IMR-90 (cell line): ENCODE measurements around the gene KLK14. TPM values are rescaled to one million over a fixed set of nuclear protein-coding genes. Genes with fewer than 3 reads are reported as not detected.

Experiments
- ATAC-seq: fragments of 200-7000 bp; cut with Tn5 transposase; 2 replicates; pipeline ENCODE4 v1.9.1; 2020; ENCODE audit warnings: low read depth, mild to moderate bottlenecking, moderate library complexity
- BruUV-seq: library from RNA; stranded (reverse); fragments of 400-500 nt; replicated peaks from 2 replicates; lab custom pipeline; 2021; lab: Mats Ljungman, UMichigan
- CTCF ChIA-PET: fragments of 300-600 bp; formaldehyde crosslinking; extraction: SDS; loops from one replicate; lab custom pipeline; 2021; ENCODE audit warnings: antibody characterized with exemption; lab: Yijun Ruan, JAX
- POLR2A ChIA-PET: fragments of 300-600 bp; sonication (Branson Sonifier 250); formaldehyde crosslinking; loops from one replicate; lab custom pipeline; 2022; ENCODE audit warnings: antibody characterized with exemption; ENCODE audit not compliant: unreplicated experiment; lab: Charles Lee
- DNase-seq: peaks from one replicate; pipeline ENCODE4 v3.0.0; 2013
- H2AFZ ChIP-seq: replicated peaks from 2 replicates; pipeline ENCODE3; 2013; ENCODE audit warnings: low read length, mild to moderate bottlenecking; ENCODE audit not compliant: poor library complexity
- H2AK5ac ChIP-seq: 2 replicates; pipeline ENCODE4 v1.6.1; 2013; ENCODE audit warnings: low read depth, low read length, inconsistent platforms
- H2AK9ac ChIP-seq: replicated peaks from 2 replicates; pipeline ENCODE3; 2013; ENCODE audit warnings: mild to moderate bottlenecking, low read depth, low read length, moderate library complexity; ENCODE audit not compliant: poor library complexity
- H2BK120ac ChIP-seq: 2 replicates; pipeline ENCODE4 v1.6.1; 2013; ENCODE audit warnings: low read depth, low read length, inconsistent platforms
- H2BK15ac ChIP-seq: 3 replicates; pipeline ENCODE4 v1.6.1; 2013; ENCODE audit warnings: low read depth, low read length, inconsistent platforms
- H2BK20ac ChIP-seq: 2 replicates; pipeline ENCODE4 v1.6.1; 2013; ENCODE audit warnings: low read depth, mild to moderate bottlenecking, inconsistent platforms, low read length, moderate library complexity
- H2BK5ac ChIP-seq: 2 replicates; pipeline ENCODE4 v1.6.1; 2013; ENCODE audit warnings: mild to moderate bottlenecking, low read depth, low read length, inconsistent platforms; ENCODE audit not compliant: poor library complexity, severe bottlenecking
- H3K14ac ChIP-seq: replicated peaks from 2 replicates; pipeline ENCODE4 v1.6.1; 2013; ENCODE audit warnings: low read depth, low read length, inconsistent platforms
- H3K18ac ChIP-seq: 2 replicates; pipeline ENCODE4 v1.6.1; 2013; ENCODE audit warnings: low read depth, low read length, control low read depth
- H3K23ac ChIP-seq: 2 replicates; pipeline ENCODE4 v1.6.1; 2013; ENCODE audit warnings: low read depth, low read length, inconsistent platforms
- H3K27ac ChIP-seq: 2 replicates; pipeline ENCODE4 v1.5.1; 2013; ENCODE audit warnings: mild to moderate bottlenecking, control low read depth, low read length; ENCODE audit not compliant: insufficient read depth
- H3K27me3 ChIP-seq: 2 replicates; pipeline ENCODE4 v1.6.1; 2013; ENCODE audit warnings: low read length; ENCODE audit not compliant: control insufficient read depth, insufficient read depth
- H3K36me3 ChIP-seq: 2 replicates; pipeline ENCODE4 v1.6.1; 2013; ENCODE audit warnings: low read length, mixed read lengths; ENCODE audit not compliant: control insufficient read depth, insufficient read depth
- H3K4ac ChIP-seq: 2 replicates; pipeline ENCODE4 v1.6.1; 2013; ENCODE audit warnings: low read depth, low read length, inconsistent platforms
- H3K4me1 ChIP-seq: 2 replicates; pipeline ENCODE4 v1.6.1; 2013; ENCODE audit warnings: low read length, mixed read lengths; ENCODE audit not compliant: control insufficient read depth, insufficient read depth
- H3K4me2 ChIP-seq: 2 replicates; pipeline ENCODE4 v1.6.1; 2013; ENCODE audit warnings: low read depth, mild to moderate bottlenecking, control low read depth, low read length, moderate library complexity
- H3K4me3 ChIP-seq: 2 replicates; pipeline ENCODE4 v1.5.1; 2013; ENCODE audit warnings: low read depth, mild to moderate bottlenecking, control low read depth, low read length, moderate library complexity; ENCODE audit not compliant: insufficient read depth
- H3K56ac ChIP-seq: 2 replicates; pipeline ENCODE4 v1.6.1; 2013; ENCODE audit warnings: low read length, inconsistent platforms; ENCODE audit not compliant: insufficient read depth; ENCODE audit errors: extremely low read depth
- H3K79me1 ChIP-seq, 2 experiments: 2 replicates each; pipeline ENCODE4 v1.6.1; 2013; ENCODE audit warnings: low read length in 2 of 2, inconsistent platforms in 1 of 2, low read depth in 1 of 2
- H3K9ac ChIP-seq: 2 replicates; pipeline ENCODE4 v1.6.1; 2013; ENCODE audit warnings: low read depth, low read length, control low read depth
- H3K9me1 ChIP-seq: 2 replicates; pipeline ENCODE4 v1.6.1; 2013; ENCODE audit warnings: low read length, inconsistent platforms; ENCODE audit not compliant: insufficient read depth
- H3K9me3 ChIP-seq: 2 replicates; pipeline ENCODE4 v1.6.1; 2013; ENCODE audit warnings: low read length; ENCODE audit not compliant: control insufficient read depth, insufficient read depth
- H4K20me1 ChIP-seq: 2 replicates; pipeline ENCODE4 v1.6.1; 2013; ENCODE audit warnings: low read length, inconsistent platforms; ENCODE audit not compliant: insufficient read depth
- H4K5ac ChIP-seq: 2 replicates; pipeline ENCODE4 v1.6.1; 2013; ENCODE audit warnings: mild to moderate bottlenecking, low read depth, low read length, control low read depth
- H4K8ac ChIP-seq, 2 experiments: 2 replicates each; pipeline ENCODE4 v1.6.1; 2013; ENCODE audit warnings: low read depth in 2 of 2, low read length in 2 of 2, control low read depth in 1 of 2, inconsistent platforms in 1 of 2
- H4K91ac ChIP-seq: 2 replicates; pipeline ENCODE4 v1.6.1; 2013; ENCODE audit warnings: low read depth, low read length, inconsistent platforms; ENCODE audit not compliant: insufficient read depth
- CEBPB ChIP-seq: IDR thresholded peaks from 2 replicates; pipeline ENCODE4 v1.6.1; 2012; ENCODE audit warnings: low read depth, low read length, improper control_type of control experiment
- CTCF ChIP-seq: conservative IDR thresholded peaks from 2 replicates; pipeline ENCODE4 v1.5.1; 2012; ENCODE audit warnings: mild to moderate bottlenecking, low read depth, low read length, improper control_type of control experiment
- FOS ChIP-seq: fragments of 150-350 bp; IDR thresholded peaks from 2 replicates; pipeline ENCODE4 v1.6.1; 2016; ENCODE audit warnings: low read depth, low read length
- NFE2L2 ChIP-seq: fragments of 150-350 bp; IDR thresholded peaks from 2 replicates; pipeline ENCODE4 v1.6.1; 2016; ENCODE audit warnings: low read depth, mild to moderate bottlenecking, low read length
- POLR2A ChIP-seq: IDR thresholded peaks from 2 replicates; pipeline ENCODE4 v1.6.1; 2012; ENCODE audit warnings: mild to moderate bottlenecking, low read depth, low read length
- RCOR1 ChIP-seq: IDR thresholded peaks from 2 replicates; pipeline ENCODE4 v1.6.1; 2012; ENCODE audit warnings: mild to moderate bottlenecking, low read length, improper control_type of control experiment; ENCODE audit not compliant: insufficient replicate concordance
- WGBS, 2 experiments: methylation state at CpG; one replicate each; pipeline versions ENCODE4 v1.1.5 to v1.1.7; 2013; ENCODE audit warnings: missing lambda C conversion rate in 2 of 2; ENCODE audit not compliant: insufficient read length in 1 of 2; ENCODE audit errors: extremely low coverage in 2 of 2; 5-methylcytosine and 5-hydroxymethylcytosine counted together
- dilution Hi-C: fragments of 300-500 bp; cut with HindIII; formaldehyde crosslinking; loops from one replicate; pipeline ENCODE4 v1.14.3; 2018; ENCODE audit warnings: low sequenced_read_pairs; ENCODE audit not compliant: unreplicated experiment
- in situ Hi-C: fragments of 300-500 bp; cut with MboI; formaldehyde crosslinking; loops from 3 replicates; pipeline ENCODE4 v1.14.3; 2019; ENCODE audit warnings: low sequenced_read_pairs, inconsistent platforms, mixed read lengths
- intact Hi-C: fragments of 100-400 bp; cut with micrococcal nuclease; formaldehyde crosslinking; loops from 2 replicates; pipeline ENCODE4 v1.10.0; 2022
- polyA plus RNA-seq, 3 experiments: library from polyadenylated mRNA; depleted of rRNA; stranded (reverse); fragments of >200 nt; gene quantifications; 2 replicates each; pipeline ENCODE4 v1.2.3, GENCODE V29; 2012; ENCODE audit warnings: low replicate concordance in 1 of 3
- total RNA-seq: library from RNA; depleted of rRNA; stranded (reverse); fragments of >200 nt; gene quantifications from 2 replicates; pipeline ENCODE4 v1.2.3, GENCODE V29; 2012

Gene KLK14
- total and polyA plus RNA-seq, 2 of the 4 experiments (the other 2 are of a cell fraction), result not detected

- Histone ChIP-seq H3K4me3 (no peak overlapping the region), H3K4me2 (no peak overlapping the region), H4K8ac (no peak overlapping the region), H3K4ac (no peak overlapping the region), H3K23ac (no peak overlapping the region), H2AK9ac (no peak overlapping the region), H2AK5ac (no peak overlapping the region), H3K27ac (no peak overlapping the region), H2BK120ac (no peak overlapping the region), H3K56ac (no peak overlapping the region), H2BK15ac (no peak overlapping the region), H3K14ac (no peak overlapping the region), H2BK5ac (no peak overlapping the region), H3K4me1 (no peaks in the 10 kb centered on the region), H3K9me1 (no peaks in the 10 kb centered on the region), H2BK20ac (no peak overlapping the region), H3K27me3 (no peaks in the 10 kb centered on the region), H4K20me1 (no peaks in the 10 kb centered on the region), H3K18ac (no peak overlapping the region), H4K5ac (no peak overlapping the region), H3K79me1 (no peaks in the 10 kb centered on the region), H3K36me3 (no peaks in the 10 kb centered on the region), H4K91ac (no peak overlapping the region), H2AFZ (no peak overlapping the region), H3K9me3 (no peaks in the 10 kb centered on the region), H3K9ac (no peak overlapping the region)
- TF ChIP-seq RCOR1 (no peak), FOS (no peak), NFE2L2 (no peak), CTCF (no peak), CEBPB (no peak), POLR2A (no peak)
- in situ Hi-C loops (no loop called here), dilution Hi-C loops (no loop called here), intact Hi-C loops (no loop called here)
- no peak for DNase-seq
- POLR2A ChIA-PET, result no interaction called here
- CTCF ChIA-PET, result interaction anchor here (1.0 kb wide), 1 partner anchor 20 kb away, joined by 3 read pairs; no protein-coding TSS in a partner anchor
- no CpG with 5 or more reads among the region's 6 CpGs for WGBS, 2 experiments
- no peak for ATAC-seq
- no TSS peak for BruUV-seq
Measured at GRCh38 chr19:51040151-51040550, 42.5 kb downstream of the KLK14 start.
